DOHH2 (cell line): ENCODE measurements around the gene CEMIP2.

ENCODE experiments used
- CTCF ChIP-seq: fragments of 200-600 bp; sonication (generic); IDR thresholded peaks from one replicate; pipeline ENCODE4 v1.5.1; 2014; ENCODE audit warnings: antibody characterized with exemption, mild to moderate bottlenecking, low read depth, low read length; ENCODE audit not compliant: poor library complexity, severe bottlenecking
- EZH2phosphoT487 ChIP-seq: fragments of 200-600 bp; sonication (generic); IDR thresholded peaks from 2 replicates; pipeline ENCODE4 v1.6.1; 2017; ENCODE audit warnings: borderline replicate concordance, mild to moderate bottlenecking, antibody characterized with exemption, low read length, moderate library complexity, mixed read lengths

GRCh38 chr9:71677209-71677608, 91.1 kb downstream of the CEMIP2 start:
- no peak for TF ChIP-seq CTCF
- TF ChIP-seq EZH2phosphoT487: no peak
